Activated CD4-positive, alpha-beta memory T cell treated with anti-CD3 and anti-CD28 coated beads for 36 hours (primary cell): ENCODE results near the gene ASIC1. TPM values are rescaled to one million over a fixed set of nuclear protein-coding genes. Genes with fewer than 3 reads are reported as not detected.

Experiments
- CTCF ChIA-PET: fragments of 350-600 bp; sonication (Branson Sonifier 250); formaldehyde crosslinking; loops from one replicate; lab custom pipeline; 2021; ENCODE audit warnings: antibody characterized with exemption, inconsistent platforms; lab: Charles Lee
- POLR2A ChIA-PET: fragments of 350-600 bp; sonication (Branson Sonifier 250); formaldehyde crosslinking; loops from one replicate; lab custom pipeline; 2021; ENCODE audit warnings: antibody characterized with exemption; lab: Charles Lee
- DNase-seq: peaks from one replicate; pipeline ENCODE4 v3.0.0-alpha.2; 2020
- H3K27ac Mint-ChIP-seq: one replicate; pipeline ENCODE4 v1.8.0; 2021; ENCODE audit warnings: mixed read lengths
- H3K27me3 Mint-ChIP-seq: one replicate; pipeline ENCODE4 v1.8.0; 2021; ENCODE audit warnings: mixed read lengths
- H3K36me3 Mint-ChIP-seq: one replicate; pipeline ENCODE4 v1.8.0; 2021; ENCODE audit warnings: mixed read lengths
- H3K4me1 Mint-ChIP-seq: one replicate; pipeline ENCODE4 v1.8.0; 2021; ENCODE audit warnings: low read depth, mixed read lengths
- H3K4me3 Mint-ChIP-seq: one replicate; pipeline ENCODE4 v1.8.0; 2021; ENCODE audit warnings: mild to moderate bottlenecking, mixed read lengths
- H3K9me3 Mint-ChIP-seq: one replicate; pipeline ENCODE4 v1.8.0; 2021; ENCODE audit warnings: mixed read lengths
- intact Hi-C: fragments of 100-400 bp; cut with micrococcal nuclease; formaldehyde crosslinking; loops from one replicate; pipeline ENCODE4 v1.15.1; 2023
- total RNA-seq, 2 experiments: library from RNA; stranded (reverse); gene quantifications; one replicate each; pipeline ENCODE4 v1.2.3, GENCODE V29; 2021

ASIC1 gene
- total RNA-seq, 2 experiments from 2014 or later: 1.1 to 1.6 TPM

DNA sequence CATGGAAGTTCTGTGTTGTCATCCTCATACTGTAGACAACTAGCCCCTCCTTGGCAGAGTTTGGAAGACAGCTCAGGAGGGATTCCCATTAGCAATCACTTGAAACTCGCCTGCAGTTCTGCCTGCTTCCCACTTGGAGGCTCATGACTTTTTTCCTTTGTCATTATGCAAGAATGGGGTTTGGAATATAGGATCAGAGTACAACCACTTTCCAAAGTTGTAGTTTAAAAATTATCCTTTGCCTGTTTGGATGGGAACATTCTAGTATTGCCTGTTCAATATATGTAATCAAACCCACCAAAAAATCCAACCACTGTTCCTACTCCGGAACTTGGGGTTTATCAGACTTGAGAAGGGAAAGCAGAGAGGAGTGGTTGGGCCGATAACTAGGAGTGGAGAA lies 44.3 kb downstream of the ASIC1 start:
- ChIA-PET POLR2A (interaction anchor here (1.4 kb wide), 1 partner anchor 10 kb away, joined by 8 read pairs; the partner anchor contains the start of gene COX14), CTCF (interaction anchor here (0.8 to 6.1 kb wide), 4 partner anchors 9 to 213 kb away, joined by 3 to 43 read pairs (median 3); partner anchors contain the start of genes COX14 and SMARCD1)
- no peaks in the 10 kb centered on the region for H3K9me3 Mint-ChIP-seq
- intact Hi-C loops: no loop called here
- no peak for DNase-seq
- H3K36me3 Mint-ChIP-seq: peaks cover 30% of the 10 kb centered on the region
- no peak overlapping the region for H3K27ac Mint-ChIP-seq
- H3K4me3 Mint-ChIP-seq: no peak overlapping the region
- H3K27me3 Mint-ChIP-seq: no peaks in the 10 kb centered on the region
- no peaks in the 10 kb centered on the region for H3K4me1 Mint-ChIP-seq

DNA sequence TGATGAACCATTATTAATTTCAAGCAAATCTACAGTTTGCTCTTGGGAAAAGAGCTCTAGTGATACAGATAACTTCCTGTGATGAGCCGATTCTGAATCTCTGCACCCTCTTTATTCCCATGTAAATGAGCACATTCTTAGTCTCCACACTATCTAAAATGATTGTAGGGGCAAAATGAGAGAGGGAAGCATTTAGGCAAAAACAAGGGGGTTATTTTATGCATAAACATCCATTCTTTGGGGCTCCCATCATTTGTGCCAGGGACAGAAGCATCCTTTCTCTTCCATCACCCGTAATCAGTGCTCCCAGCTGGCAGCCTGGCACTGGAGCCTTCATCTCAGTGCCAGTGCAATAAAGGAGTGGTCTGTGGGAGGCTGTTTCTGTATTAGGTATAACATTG lies 44.7 kb downstream of the ASIC1 start:
- Mint-ChIP-seq H3K36me3 (peaks cover 26% of the 10 kb centered on the region), H3K4me1 (no peaks in the 10 kb centered on the region), H3K27me3 (no peaks in the 10 kb centered on the region), H3K27ac (no peak overlapping the region), H3K9me3 (no peaks in the 10 kb centered on the region), H3K4me3 (no peak overlapping the region)
- no peak for DNase-seq
- POLR2A ChIA-PET: interaction anchor here (1.4 kb wide), 1 partner anchor 9 kb away, joined by 8 read pairs; the partner anchor contains the start of gene COX14
- CTCF ChIA-PET: interaction anchor here (0.8 to 6.1 kb wide), 6 partner anchors 9 to 212 kb away, joined by 3 to 43 read pairs (median 4); partner anchors contain the start of genes COX14 and SMARCD1
- intact Hi-C loops: no loop called here

DNA sequence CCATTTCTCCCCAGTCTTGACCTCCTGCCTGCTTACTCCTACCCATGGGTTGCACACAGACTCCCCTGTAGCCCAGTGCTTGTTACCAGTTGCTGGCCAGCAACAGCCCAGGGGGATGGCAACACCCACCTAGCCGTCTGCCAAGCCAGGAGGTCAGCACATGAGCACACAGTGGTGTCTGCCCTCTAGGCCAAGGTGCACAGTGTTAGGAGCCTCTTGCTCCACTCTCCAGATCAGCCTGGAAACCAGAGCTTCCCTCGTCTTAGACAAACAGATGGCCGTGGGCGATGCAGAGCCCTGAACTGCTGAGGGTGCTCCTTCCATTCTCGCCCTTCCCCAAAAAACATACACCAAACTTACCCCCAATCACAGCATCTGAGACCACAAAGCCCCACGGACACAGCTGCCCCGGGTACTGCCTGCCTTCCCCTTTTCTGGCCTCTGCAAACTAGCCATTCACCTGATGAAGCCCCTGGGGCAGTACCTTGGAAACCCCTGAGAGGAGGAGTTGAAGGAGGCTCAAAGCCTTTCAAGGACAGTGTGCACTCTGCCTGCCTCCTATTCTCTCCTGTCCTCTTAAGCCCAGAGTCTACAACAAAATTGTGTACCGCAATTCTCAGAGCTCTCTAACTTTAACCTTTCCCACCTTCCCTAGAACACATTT lies 45.4 kb downstream of the ASIC1 start:
- no peaks in the 10 kb centered on the region for H3K27me3 Mint-ChIP-seq
- DNase-seq: no peak
- intact Hi-C loops: no loop called here
- ChIA-PET CTCF (interaction anchor here (0.8 to 6.1 kb wide), 8 partner anchors 8 to 157 kb away, joined by 3 to 43 read pairs (median 4); partner anchors contain the start of genes COX14 and SMARCD1), POLR2A (interaction anchor here (1.4 to 1.6 kb wide), 2 partner anchors 9 kb away, joined by 5 to 8 read pairs; partner anchors contain the start of gene COX14)
- H3K9me3 Mint-ChIP-seq: no peaks in the 10 kb centered on the region
- no peak overlapping the region for H3K4me3 Mint-ChIP-seq
- H3K36me3 Mint-ChIP-seq: peaks cover 25% of the 10 kb centered on the region
- H3K4me1 Mint-ChIP-seq: no peaks in the 10 kb centered on the region
- H3K27ac Mint-ChIP-seq: no peak overlapping the region

DNA sequence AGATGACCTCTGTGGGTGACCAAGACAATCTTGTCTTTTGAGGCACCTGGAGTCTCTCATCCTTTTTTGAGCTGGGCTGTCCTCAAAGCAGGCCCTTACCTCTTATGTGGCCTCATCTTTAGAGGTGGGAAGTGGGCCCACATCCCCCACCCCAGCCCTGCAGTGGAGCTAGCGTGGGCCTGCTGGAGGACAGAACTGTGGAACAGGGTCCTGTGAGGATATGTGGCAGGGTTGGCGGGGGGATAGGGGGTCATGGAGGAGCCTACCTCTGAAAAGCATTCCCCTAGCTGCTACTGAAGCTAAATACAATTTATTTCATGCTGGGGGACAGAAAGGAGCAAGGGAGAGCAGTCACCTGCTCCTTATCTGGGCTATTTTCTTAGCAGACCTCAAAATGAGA lies 46.0 kb downstream of the ASIC1 start:
- POLR2A ChIA-PET: interaction anchor here (1.6 kb wide), 1 partner anchor 9 kb away, joined by 5 read pairs; the partner anchor contains the start of gene COX14
- Mint-ChIP-seq H3K27ac (no peak overlapping the region), H3K9me3 (no peaks in the 10 kb centered on the region), H3K4me1 (no peaks in the 10 kb centered on the region), H3K27me3 (no peaks in the 10 kb centered on the region), H3K4me3 (no peak overlapping the region), H3K36me3 (peaks cover 19% of the 10 kb centered on the region)
- CTCF ChIA-PET: interaction anchor here (0.9 to 6.1 kb wide), 8 partner anchors 8 to 158 kb away, joined by 3 to 43 read pairs (median 6); partner anchors contain the start of gene COX14
- no peak for DNase-seq
- intact Hi-C loops: no loop called here

DNA sequence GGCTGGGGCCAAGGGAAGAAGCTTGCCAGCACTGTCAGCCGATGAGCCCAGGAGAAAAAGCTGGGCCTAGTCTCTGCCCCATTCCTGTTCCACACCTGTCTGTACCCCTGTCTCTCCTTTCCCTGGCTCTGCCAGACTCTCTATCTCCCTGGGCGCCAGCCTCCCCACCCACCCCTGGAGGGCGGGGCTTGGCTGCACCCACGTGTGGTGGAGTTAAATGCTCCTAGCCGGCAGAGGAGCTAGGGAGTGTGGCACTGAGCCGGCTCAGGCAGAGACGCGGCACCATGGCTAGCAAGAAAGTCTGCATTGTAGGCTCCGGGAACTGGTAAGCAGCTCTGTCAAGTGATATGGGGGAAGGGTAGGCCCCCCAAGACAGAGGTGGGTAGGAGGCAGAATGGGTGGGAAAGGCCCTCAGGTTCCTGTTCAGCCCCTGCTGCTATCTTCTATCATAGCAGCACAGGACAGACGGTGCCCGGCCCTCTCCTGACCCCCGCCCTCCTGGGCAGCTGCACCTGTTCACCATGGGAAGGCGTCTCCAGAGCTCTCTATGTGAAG lies 46.4 kb downstream of the ASIC1 start, which contains the start of gene GPD1:
GPD1 (plus strand) TSS at position 242 of the 555 bp plus-strand sequence; CDS start at position 285, 43 bp downstream.
- Mint-ChIP-seq H3K4me3 (no peak within 1 kb of the TSS), H3K27ac (no peak within 1 kb of the TSS), H3K27me3 (no peaks in the 10 kb centered on the region), H3K36me3 (peaks cover 15% of the 10 kb centered on the region), H3K9me3 (no peaks in the 10 kb centered on the region), H3K4me1 (no peaks in the 10 kb centered on the region)
- CTCF ChIA-PET: interaction anchor here (0.9 to 6.1 kb wide), 8 partner anchors 7 to 72 kb away, joined by 3 to 43 read pairs (median 6); partner anchors contain the start of gene COX14
- intact Hi-C loops: no loop called here
- peak; percentile 45 for DNase-seq
- POLR2A ChIA-PET: interaction anchor here (1.6 kb wide), 1 partner anchor 8 kb away, joined by 5 read pairs; the partner anchor contains the start of gene COX14

DNA sequence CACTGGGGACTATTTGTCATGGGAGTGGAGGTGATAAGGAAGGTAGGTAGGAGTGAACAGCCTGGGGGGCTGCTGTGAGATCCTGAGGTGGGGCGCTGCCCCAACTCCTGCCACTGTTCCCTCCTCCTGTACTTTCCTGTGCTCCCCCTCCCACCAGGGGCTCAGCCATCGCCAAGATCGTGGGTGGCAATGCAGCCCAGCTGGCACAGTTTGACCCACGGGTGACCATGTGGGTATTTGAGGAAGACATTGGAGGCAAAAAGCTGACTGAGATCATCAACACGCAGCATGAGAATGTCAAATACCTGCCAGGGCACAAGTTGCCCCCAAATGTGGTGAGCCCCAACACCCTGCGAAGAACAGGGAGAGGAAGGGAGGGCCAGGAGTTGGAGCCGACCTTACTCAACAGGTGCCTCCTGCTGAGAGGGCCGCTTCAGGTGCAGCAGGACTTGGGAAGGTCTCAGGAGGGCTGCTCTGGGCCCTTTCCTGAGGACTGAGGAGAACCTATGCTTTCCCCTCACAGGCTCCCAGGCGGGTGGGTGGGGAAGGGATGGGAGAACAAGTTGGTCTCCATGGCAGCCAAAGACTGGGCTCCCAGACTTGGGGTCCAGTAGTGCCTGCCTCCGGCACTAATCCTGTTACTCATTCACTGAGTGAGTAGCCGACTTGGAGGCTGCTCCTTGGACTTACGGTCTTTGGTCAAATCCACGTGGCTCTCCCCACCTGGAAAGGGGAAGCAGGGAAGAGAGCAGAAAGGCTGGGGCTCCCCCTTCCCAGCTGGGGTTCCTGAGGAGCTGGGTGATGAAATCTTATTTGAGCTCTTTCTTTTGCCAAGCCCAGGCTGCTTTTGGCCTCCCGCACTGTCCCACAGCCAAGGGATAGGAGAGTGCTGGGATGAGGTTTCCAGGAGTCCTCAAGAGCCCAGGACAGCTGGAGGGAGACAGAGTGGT lies 47.3 kb downstream of the ASIC1 start:
- CTCF ChIA-PET: interaction anchor here (1.1 to 6.1 kb wide), 5 partner anchors 6 to 71 kb away, joined by 3 to 43 read pairs (median 6); partner anchors contain the start of gene COX14
- no peak for DNase-seq
- no peak overlapping the region for H3K4me3 Mint-ChIP-seq
- H3K4me1 Mint-ChIP-seq: no peaks in the 10 kb centered on the region
- no peaks in the 10 kb centered on the region for H3K27me3 Mint-ChIP-seq
- POLR2A ChIA-PET: interaction anchor here (1.6 kb wide), 1 partner anchor 7 kb away, joined by 5 read pairs; the partner anchor contains the start of gene COX14
- intact Hi-C loops: no loop called here
- peaks cover 7% of the 10 kb centered on the region for H3K36me3 Mint-ChIP-seq
- H3K27ac Mint-ChIP-seq: no peak overlapping the region
- H3K9me3 Mint-ChIP-seq: no peaks in the 10 kb centered on the region

DNA sequence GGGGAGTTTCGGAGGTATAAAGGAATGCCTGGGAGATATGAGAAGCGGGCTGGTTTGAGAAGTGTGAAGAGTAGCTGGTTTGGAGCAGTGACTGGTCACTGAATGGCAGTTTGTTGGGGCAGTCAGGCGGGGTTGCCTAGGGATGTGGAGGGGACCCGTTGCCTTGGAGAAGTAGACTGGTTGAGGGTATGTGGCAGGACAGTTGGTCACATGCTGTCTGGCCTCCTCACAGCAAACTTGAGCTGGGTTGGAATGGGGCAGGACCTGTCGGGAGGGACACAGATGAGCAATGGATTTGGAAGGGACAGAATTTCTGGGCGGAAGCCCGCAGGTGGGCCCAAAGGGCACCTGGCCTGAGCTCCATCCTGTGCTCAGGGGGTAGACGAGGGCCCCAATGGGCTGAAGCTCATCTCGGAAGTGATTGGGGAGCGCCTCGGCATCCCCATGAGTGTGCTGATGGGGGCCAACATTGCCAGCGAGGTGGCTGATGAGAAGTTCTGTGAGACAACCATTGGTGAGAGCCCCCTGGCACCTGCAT lies 48.6 kb downstream of the ASIC1 start:
- Mint-ChIP-seq H3K4me3 (no peak overlapping the region), H3K27ac (no peak overlapping the region), H3K36me3 (peaks cover 4% of the 10 kb centered on the region), H3K4me1 (peaks cover 8% of the 10 kb centered on the region), H3K27me3 (no peaks in the 10 kb centered on the region), H3K9me3 (no peaks in the 10 kb centered on the region)
- DNase-seq: no peak
- intact Hi-C loops: no loop called here
- CTCF ChIA-PET: interaction anchor here (1.0 to 1.3 kb wide), 3 partner anchors 18 to 30 kb away, joined by 3 to 5 read pairs (median 4); no protein-coding TSS in a partner anchor
- POLR2A ChIA-PET: interaction anchor here (0.5 kb wide), 1 partner anchor 116 kb away, joined by 8 read pairs; no protein-coding TSS in a partner anchor

DNA sequence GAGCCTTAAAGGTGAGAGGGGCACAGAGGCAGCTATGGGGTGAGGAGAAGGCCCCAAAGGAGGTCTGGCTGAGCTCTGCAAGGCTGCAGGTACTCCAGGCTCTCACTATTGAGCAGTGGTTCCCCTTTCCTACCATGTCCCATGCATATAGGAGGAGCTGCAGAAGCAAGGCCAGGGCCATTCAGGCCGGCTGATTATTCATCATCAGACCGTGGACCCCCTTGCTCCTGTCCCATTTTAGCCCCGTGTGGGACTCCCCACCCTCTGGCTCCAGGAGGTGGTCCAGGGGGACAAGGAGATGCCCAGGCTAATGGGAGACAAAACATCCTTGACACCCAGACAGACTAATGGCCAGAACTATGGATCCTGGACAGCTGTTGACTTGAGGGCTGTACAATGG lies 49.5 kb downstream of the ASIC1 start:
- no peaks in the 10 kb centered on the region for H3K27me3 Mint-ChIP-seq
- POLR2A ChIA-PET: no interaction called here

DNA sequence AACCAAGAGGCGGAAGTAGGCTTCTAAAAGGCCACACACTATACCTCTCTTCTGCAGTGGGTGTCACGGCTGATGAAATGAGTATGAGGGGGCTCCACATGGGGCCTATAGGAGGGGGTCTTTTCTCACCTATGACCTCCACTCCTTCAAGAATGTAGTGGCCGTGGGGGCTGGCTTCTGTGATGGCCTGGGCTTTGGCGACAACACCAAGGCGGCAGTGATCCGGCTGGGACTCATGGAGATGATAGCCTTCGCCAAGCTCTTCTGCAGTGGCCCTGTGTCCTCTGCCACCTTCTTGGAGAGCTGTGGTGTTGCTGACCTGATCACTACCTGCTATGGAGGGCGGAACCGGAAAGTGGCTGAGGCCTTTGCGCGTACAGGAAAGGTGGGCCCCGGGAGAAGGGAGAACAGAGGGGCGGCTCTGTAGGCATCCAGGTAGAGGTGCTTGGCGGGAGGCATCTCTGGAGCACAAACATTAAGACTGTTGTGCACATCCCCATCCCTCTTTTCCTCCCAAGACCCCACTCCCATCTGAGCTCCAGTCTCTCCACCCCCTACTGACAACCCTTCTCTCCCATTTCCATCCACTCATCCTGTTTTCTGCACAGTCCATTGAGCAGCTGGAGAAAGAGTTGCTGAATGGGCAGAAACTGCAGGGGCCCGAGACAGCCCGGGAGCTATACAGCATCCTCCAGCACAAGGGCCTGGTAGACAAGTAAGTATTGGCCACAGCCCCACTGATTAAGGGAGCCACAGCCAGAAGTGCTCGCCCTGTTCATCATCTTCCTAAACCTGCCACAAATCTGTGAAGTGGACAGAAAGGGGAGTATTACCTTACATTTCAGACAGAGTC lies 50.2 kb downstream of the ASIC1 start:
- ChIA-PET CTCF (interaction anchor here (0.6 to 1.3 kb wide), 5 partner anchors 20 to 330 kb away, joined by 3 to 5 read pairs (median 3); no protein-coding TSS in a partner anchor), POLR2A (interaction anchor here (0.6 to 0.7 kb wide), 2 partner anchors 253 to 326 kb away, joined by 3 to 4 read pairs; no protein-coding TSS in a partner anchor)
- no peak overlapping the region for H3K4me3 Mint-ChIP-seq
- intact Hi-C loops: no loop called here
- H3K9me3 Mint-ChIP-seq: no peaks in the 10 kb centered on the region
- peaks cover 4% of the 10 kb centered on the region for H3K36me3 Mint-ChIP-seq
- peaks cover 10% of the 10 kb centered on the region for H3K4me1 Mint-ChIP-seq
- H3K27ac Mint-ChIP-seq: no peak overlapping the region
- no peak for DNase-seq
- no peaks in the 10 kb centered on the region for H3K27me3 Mint-ChIP-seq

More for the DNA sequence above, 49.5 kb downstream of the ASIC1 start:
- H3K9me3 Mint-ChIP-seq: no peaks in the 10 kb centered on the region
- DNase-seq: no peak
- H3K27ac Mint-ChIP-seq: no peak overlapping the region
- no peak overlapping the region for H3K4me3 Mint-ChIP-seq
- CTCF ChIA-PET: interaction anchor here (0.6 to 1.3 kb wide), 4 partner anchors 19 to 329 kb away, joined by 3 to 5 read pairs (median 3); no protein-coding TSS in a partner anchor
- intact Hi-C loops: no loop called here
- H3K36me3 Mint-ChIP-seq: no peaks in the 10 kb centered on the region
- H3K4me1 Mint-ChIP-seq: peaks cover 10% of the 10 kb centered on the region

DNA sequence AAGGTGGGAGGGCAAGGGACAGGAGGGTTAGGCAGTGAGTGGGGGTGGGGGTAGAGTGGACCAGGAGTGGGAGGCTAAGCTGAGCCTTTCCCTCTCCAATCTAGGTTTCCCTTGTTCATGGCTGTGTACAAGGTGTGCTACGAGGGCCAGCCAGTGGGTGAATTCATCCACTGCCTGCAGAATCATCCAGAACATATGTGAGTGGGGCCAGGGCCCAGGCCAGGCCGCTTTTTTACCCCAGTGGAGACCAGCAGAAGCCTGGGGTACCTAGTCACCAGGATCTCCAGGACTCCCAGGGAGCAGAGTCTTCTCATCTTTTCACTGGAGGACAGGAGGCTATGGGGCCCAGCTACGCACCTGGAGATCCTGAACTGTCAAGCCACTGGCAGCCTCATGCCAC lies 51.9 kb downstream of the ASIC1 start:
- intact Hi-C loops: no loop called here

More for the DNA sequence above, 51.9 kb downstream of the ASIC1 start:
- Mint-ChIP-seq H3K4me3 (no peak overlapping the region), H3K27me3 (no peaks in the 10 kb centered on the region), H3K4me1 (peaks cover 21% of the 10 kb centered on the region), H3K36me3 (peaks cover 4% of the 10 kb centered on the region), H3K9me3 (no peaks in the 10 kb centered on the region), H3K27ac (no peak overlapping the region)
- CTCF ChIA-PET: interaction anchor here (1.3 to 9.4 kb wide), 7 partner anchors 8 to 70 kb away, joined by 4 to 138 read pairs (median 43); partner anchors contain the start of genes GPD1 and SMARCD1
- POLR2A ChIA-PET: no interaction called here
- no peak for DNase-seq
